Liver (tissue), 3 donors: Measurements from ENCODE around the gene AP1M1.

Experiments used
- CTCF ChIP-seq: fragments of 150-350 bp; IDR thresholded peaks from 2 replicates; pipeline ENCODE4 v1.5.1; 2017; ENCODE audit warnings: improper control_type of control experiment, low read depth, low read length; ENCODE audit not compliant: missing input control
- JUND ChIP-seq, 2 donors: IDR thresholded peaks; 2 replicates each; pipeline ENCODE4 v1.6.1; 2016; ENCODE audit warnings: antibody characterized with exemption in 2 of 2
- MAX ChIP-seq: IDR thresholded peaks from 2 replicates; pipeline ENCODE4 v1.6.1; 2016; ENCODE audit warnings: antibody characterized with exemption
- YY1 ChIP-seq: IDR thresholded peaks from 2 replicates; pipeline ENCODE4 v1.6.1; 2016; ENCODE audit warnings: antibody characterized with exemption, mild to moderate bottlenecking
- donor health status: healthy.
- donor health status: healthy.

- TF ChIP-seq YY1 (no peak), JUND (IDR thresholded peaks at IDR 0.05) (no peak), MAX (no peak), CTCF (no peak)
Measured at GRCh38 chr19:16207063-16207462, 9.4 kb downstream of the AP1M1 start.
